ENCODE data around the gene NOX4.

DNA sequence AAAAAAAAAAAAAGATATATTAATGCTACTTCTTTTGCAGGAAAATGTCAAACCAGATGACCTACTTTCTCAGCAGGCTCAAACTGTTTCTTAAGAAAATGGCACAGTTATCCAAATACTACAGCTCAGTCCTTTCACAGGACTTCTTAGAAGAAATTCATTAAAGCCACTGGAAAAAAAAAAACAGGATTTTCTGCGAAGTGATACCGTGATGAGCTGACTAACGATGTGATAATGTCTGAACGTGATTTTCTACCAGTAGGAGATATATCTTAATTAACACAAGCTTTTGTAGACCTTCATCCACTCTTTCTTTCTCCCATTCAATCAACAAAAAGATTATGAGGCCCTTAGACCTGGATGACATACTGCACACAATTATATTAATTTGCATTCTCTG lies 132.4 kb downstream of the NOX4 start:
- TF ChIP-seq, protein P1, sequence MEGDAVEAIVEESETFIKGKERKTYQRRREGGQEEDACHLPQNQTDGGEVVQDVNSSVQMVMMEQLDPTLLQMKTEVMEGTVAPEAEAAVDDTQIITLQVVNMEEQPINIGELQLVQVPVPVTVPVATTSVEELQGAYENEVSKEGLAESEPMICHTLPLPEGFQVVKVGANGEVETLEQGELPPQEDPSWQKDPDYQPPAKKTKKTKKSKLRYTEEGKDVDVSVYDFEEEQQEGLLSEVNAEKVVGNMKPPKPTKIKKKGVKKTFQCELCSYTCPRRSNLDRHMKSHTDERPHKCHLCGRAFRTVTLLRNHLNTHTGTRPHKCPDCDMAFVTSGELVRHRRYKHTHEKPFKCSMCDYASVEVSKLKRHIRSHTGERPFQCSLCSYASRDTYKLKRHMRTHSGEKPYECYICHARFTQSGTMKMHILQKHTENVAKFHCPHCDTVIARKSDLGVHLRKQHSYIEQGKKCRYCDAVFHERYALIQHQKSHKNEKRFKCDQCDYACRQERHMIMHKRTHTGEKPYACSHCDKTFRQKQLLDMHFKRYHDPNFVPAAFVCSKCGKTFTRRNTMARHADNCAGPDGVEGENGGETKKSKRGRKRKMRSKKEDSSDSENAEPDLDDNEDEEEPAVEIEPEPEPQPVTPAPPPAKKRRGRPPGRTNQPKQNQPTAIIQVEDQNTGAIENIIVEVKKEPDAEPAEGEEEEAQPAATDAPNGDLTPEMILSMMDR (IDR thresholded peaks at IDR 0.05): no peak
- TF ChIP-seq ZFX (IDR thresholded peaks at IDR 0.05; ENCODE audit: borderline replicate concordance): no peak

Data from 22Rv1 (cell line).